ENCODE data around the gene F10. TPM values are rescaled to one million over a fixed set of nuclear protein-coding genes. Genes with fewer than 3 reads are reported as not detected.

Gene F10
- total and polyA plus RNA-seq, 8 donors, result 1.1 to 59.4 (median 3.8) TPM

DNA sequence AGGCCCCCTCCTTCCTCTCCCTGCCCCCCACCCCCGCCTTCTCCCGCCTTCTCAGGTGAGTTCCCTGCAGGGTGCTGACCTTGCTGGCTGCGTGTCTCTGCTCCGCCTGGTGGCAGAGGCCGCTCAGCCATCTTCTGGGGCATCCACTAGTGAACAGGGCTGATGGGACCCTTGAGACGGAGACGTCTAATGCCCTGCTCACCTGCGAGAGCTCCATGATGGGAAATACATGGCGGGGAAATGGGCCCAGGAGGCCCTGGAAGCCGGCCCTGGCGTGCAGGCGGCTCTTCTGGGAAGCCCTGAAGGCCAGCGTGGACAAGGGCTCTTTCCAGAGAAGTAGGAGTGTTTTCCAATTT lies 32.2 kb upstream of the F10 start:
- no peak for FAIRE-seq
- Histone ChIP-seq H3K27me3 (no peaks in the 10 kb centered on the region), H3K27ac (no peak overlapping the region), H3K4me1 (no peaks in the 10 kb centered on the region), H3K9me3 (no peaks in the 10 kb centered on the region), H3K4me3 (no peak overlapping the region), H3K36me3 (peaks cover 0 to 31% (median 0%) of the 10 kb centered on the region in 3 donors)
- intact Hi-C loops (cut with DNase I), result no loop called here
- 88 to 90% methylated on average over 13 of the region's 13 CpGs for WGBS, 2 donors
- TF ChIP-seq CTCF (IDR thresholded peaks at IDR 0.05), result no peak
- ATAC-seq, result no peak
- DNase-seq, result peak in 1 of 6 donors; percentile 39

GRCh38 chr13:113090806-113091205 lies 31.8 kb upstream of the F10 start:
- 91 to 92% methylated on average over 24 of the region's 24 CpGs for WGBS, 2 donors
- Histone ChIP-seq H3K27me3 (no peaks in the 10 kb centered on the region), H3K36me3 (peaks cover 0 to 31% (median 0%) of the 10 kb centered on the region in 3 donors), H3K27ac (no peak overlapping the region), H3K9me3 (no peaks in the 10 kb centered on the region), H3K4me3 (no peak overlapping the region), H3K4me1 (no peaks in the 10 kb centered on the region)
- intact Hi-C loops (cut with DNase I), result no loop called here
- FAIRE-seq (no peak), DNase-seq (peak in 3 of 6 donors; percentile 8 to 42 (median 28)), ATAC-seq (no peak)
- TF ChIP-seq CTCF (IDR thresholded peaks at IDR 0.05), result no peak

- ATAC-seq, result no peak
- no peaks in the 10 kb centered on the region for H3K9me3 ChIP-seq
- FAIRE-seq, result no peak
- H3K36me3 ChIP-seq, result peaks cover 0 to 31% (median 0%) of the 10 kb centered on the region in 3 donors
- H3K4me1 ChIP-seq, result no peaks in the 10 kb centered on the region
- H3K27ac ChIP-seq, result no peak overlapping the region
- peak in 3 of 6 donors; percentile 8 to 53 (median 51) for DNase-seq
- H3K4me3 ChIP-seq, result no peak overlapping the region
- WGBS, 2 donors, result 83 to 90% methylated on average over 30 of the region's 30 CpGs
- intact Hi-C loops (cut with DNase I), result no loop called here
- no peaks in the 10 kb centered on the region for H3K27me3 ChIP-seq
- TF ChIP-seq CTCF (IDR thresholded peaks at IDR 0.05), result no peak
Measured at GRCh38 chr13:113091211-113091771, 31.3 kb upstream of the F10 start.

DNA sequence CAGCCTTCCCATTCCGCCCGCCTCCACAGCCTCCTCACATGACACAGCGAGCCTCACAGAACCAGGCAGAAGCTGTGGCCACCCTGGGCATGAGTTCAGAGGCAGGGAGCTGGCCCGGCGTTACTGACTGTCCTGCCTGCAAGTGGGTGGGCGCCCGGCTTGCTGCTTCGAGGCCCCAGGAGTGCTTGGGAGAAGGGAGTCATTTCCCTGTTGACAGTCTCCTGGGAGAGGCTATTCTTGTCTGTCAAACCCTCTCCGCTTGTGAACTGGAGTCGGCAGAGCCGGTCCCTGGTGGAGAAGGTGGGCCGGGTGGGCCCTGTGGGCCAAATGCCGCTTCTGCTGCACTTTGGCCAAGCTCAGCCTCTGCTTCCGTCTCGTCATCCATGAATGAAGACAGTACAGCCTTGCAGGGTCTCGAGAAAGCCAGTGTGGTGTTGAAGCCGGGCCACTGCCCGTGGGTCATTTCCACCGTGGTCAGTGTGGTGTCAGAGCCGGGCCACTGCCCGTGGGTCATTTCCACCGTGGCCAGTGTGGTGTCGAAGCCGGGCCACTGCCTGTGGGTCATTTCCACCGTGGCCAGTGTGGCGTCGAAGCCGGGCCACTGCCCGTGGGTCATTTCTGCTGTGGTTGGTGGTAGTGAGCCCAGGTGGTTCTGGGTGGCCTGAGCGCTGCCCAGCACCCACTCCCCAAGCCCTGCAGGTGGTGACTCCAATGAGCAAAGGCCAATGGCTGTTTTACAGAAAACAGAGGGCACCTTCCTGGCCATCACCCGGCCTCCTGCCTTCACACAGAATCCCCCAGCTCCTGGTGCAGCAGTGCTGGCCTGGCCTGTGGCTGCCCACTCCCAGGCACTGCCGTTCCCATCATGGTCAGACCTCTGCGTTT lies 30.5 kb upstream of the F10 start:
- peaks cover 0 to 29% (median 0%) of the 10 kb centered on the region in 3 donors for H3K36me3 ChIP-seq
- H3K4me3 ChIP-seq, result no peak overlapping the region
- intact Hi-C loops (cut with DNase I), result no loop called here
- ATAC-seq (no peak), DNase-seq (peak in 2 of 6 donors; percentile 52 to 63), FAIRE-seq (no peak)
- H3K4me1 ChIP-seq, result no peaks in the 10 kb centered on the region
- 89 to 92% methylated on average over 33 of the region's 33 CpGs for WGBS, 2 donors
- no peak overlapping the region for H3K27ac ChIP-seq
- TF ChIP-seq CTCF (IDR thresholded peaks at IDR 0.05), result no peak
- H3K9me3 ChIP-seq, result no peaks in the 10 kb centered on the region
- H3K27me3 ChIP-seq, result no peaks in the 10 kb centered on the region
